Epithelial cell of esophagus (primary cell): ENCODE results near the gene ABCA6.

Experiments
- DNase-seq: peaks from one replicate; pipeline ENCODE4 v3.0.0; 2010; ENCODE audit warnings: low read depth
- H3K4me3 ChIP-seq: 2 replicates; pipeline ENCODE4 v1.5.1; 2011; ENCODE audit warnings: mild to moderate bottlenecking, low read length, control low read depth
- CTCF ChIP-seq: IDR thresholded peaks from 2 replicates; pipeline ENCODE4 v1.5.1; 2011; ENCODE audit warnings: low read depth, mild to moderate bottlenecking, low read length, control low read depth, inconsistent platforms; ENCODE audit not compliant: insufficient read depth; ENCODE audit errors: missing control alignments

ABCA6 gene

GRCh38 chr17:69059458-69060175 lies 82.1 kb downstream of the ABCA6 start:
- no peak overlapping the region for H3K4me3 ChIP-seq
- DNase-seq: no peak
- no peak for TF ChIP-seq CTCF

- DNase-seq: no peak
- no peak overlapping the region for H3K4me3 ChIP-seq
- no peak for TF ChIP-seq CTCF
Observed at GRCh38 chr17:69058165-69058564, 83.5 kb downstream of the ABCA6 start.

- no peak overlapping the region for H3K4me3 ChIP-seq
- no peak for TF ChIP-seq CTCF
- DNase-seq: no peak
Observed at GRCh38 chr17:69057280-69057679, 84.4 kb downstream of the ABCA6 start.

- DNase-seq: no peak
- no peak for TF ChIP-seq CTCF
- no peak overlapping the region for H3K4me3 ChIP-seq
Observed at GRCh38 chr17:69056179-69056823, 85.4 kb downstream of the ABCA6 start.

GRCh38 chr17:69055334-69055733 lies 86.4 kb downstream of the ABCA6 start:
- TF ChIP-seq CTCF: no peak
- no peak overlapping the region for H3K4me3 ChIP-seq
- DNase-seq: no peak

- TF ChIP-seq CTCF: no peak
- no peak for DNase-seq
- H3K4me3 ChIP-seq: no peak overlapping the region
Observed at GRCh38 chr17:69050999-69051775, 90.5 kb downstream of the ABCA6 start.
